T-helper 17 cell (primary cell): ENCODE results near the gene MTA3. TPM values are rescaled to one million over a fixed set of nuclear protein-coding genes. Genes with fewer than 3 reads are reported as not detected.

ENCODE experiments used
- ATAC-seq: fragments of 150-1000 bp; cut with Tn5 transposase; 2 replicates; pipeline ENCODE4 v1.10.0; 2021; ENCODE audit warnings: mild to moderate bottlenecking, moderate library complexity
- DNase-seq, 3 donors: peaks; one replicate each; pipeline versions ENCODE4 v3.0.0 to v3.0.0-alpha.2; 2020 to 2021
- H3K9me3 ChIP-seq: one replicate; pipeline ENCODE4 v1.7.0; 2013; ENCODE audit warnings: low read length, mild to moderate bottlenecking; ENCODE audit not compliant: control insufficient read depth, poor library complexity, severe bottlenecking
- H3K27ac Mint-ChIP-seq: one replicate; pipeline ENCODE4 v1.8.0; 2022; ENCODE audit warnings: mild to moderate bottlenecking, moderate library complexity, mixed read lengths
- H3K27me3 Mint-ChIP-seq: one replicate; pipeline ENCODE4 v1.8.0; 2022; ENCODE audit warnings: mixed read lengths
- H3K36me3 Mint-ChIP-seq: one replicate; pipeline ENCODE4 v1.8.0; 2022; ENCODE audit warnings: low read depth, mixed read lengths
- H3K4me1 Mint-ChIP-seq: one replicate; pipeline ENCODE4 v1.8.0; 2022; ENCODE audit warnings: mild to moderate bottlenecking, mixed read lengths
- H3K4me3 Mint-ChIP-seq: one replicate; pipeline ENCODE4 v1.8.0; 2022; ENCODE audit warnings: mild to moderate bottlenecking, moderate library complexity, mixed read lengths
- total RNA-seq, 4 donors: library from RNA in 2 of 4; stranded (reverse) in 2 of 4; gene quantifications; one replicate each; pipeline ENCODE4 v1.2.3 and lab custom pipeline; 2022 to 2026

MTA3 gene
- total RNA-seq, 2 donors from 2014 or later: 19.0 to 25.2 TPM

DNA sequence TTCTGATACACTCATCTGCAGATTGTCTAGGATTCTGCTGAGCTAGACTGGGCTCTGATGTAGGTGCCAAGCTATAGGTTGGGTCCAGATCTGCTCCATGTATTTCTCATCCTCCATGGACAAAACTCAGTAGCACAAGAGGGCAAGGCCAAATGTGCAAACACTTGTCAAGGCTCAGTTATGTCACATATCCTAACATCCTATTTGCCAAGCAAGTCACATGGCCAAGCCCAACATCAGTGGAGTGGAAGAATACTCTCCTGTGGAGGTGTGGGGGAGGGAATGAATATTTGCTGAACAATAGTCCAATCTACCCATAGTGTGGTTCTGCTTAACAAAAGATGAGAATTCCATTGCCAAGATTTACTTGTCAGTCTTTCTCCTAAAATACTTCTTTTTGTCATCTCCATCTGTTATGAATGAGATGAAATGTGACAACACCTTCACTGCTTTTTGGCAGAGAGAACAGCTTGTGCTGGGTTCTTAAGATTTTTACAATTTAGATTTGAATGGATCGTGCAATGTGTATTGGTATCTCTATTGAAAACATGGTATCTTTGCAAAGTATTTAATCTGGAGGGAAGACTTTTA lies 105.7 kb downstream of the MTA3 start:
- H3K4me3 Mint-ChIP-seq: no peak overlapping the region
- H3K36me3 Mint-ChIP-seq: peaks cover 4% of the 10 kb centered on the region
- no peaks in the 10 kb centered on the region for H3K27me3 Mint-ChIP-seq
- no peak for DNase-seq
- H3K27ac Mint-ChIP-seq: no peak overlapping the region
- peaks cover 11% of the 10 kb centered on the region for H3K4me1 Mint-ChIP-seq
- ATAC-seq: no peak
- H3K9me3 ChIP-seq: no peaks in the 10 kb centered on the region

DNA sequence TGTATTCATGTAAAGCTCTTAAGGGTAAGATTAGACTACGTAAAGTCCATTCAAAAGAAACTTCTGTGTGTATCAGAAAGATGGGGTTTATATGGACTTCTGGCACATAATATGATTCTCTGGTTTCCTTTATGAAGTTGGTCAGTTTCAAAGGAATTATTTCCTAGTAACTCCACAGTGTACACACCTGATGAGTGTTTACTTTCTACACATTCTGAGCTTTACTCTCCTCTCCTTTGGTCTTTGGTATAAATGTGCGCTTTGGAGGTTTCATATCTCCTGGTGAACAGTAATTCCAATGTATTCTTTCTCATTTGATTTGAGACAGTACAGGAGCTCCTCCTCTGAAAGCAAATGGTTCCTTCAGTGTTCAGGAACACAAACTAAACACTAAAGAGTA lies 107.4 kb downstream of the MTA3 start:
- peaks cover 4% of the 10 kb centered on the region for H3K36me3 Mint-ChIP-seq
- no peak for ATAC-seq

DNA sequence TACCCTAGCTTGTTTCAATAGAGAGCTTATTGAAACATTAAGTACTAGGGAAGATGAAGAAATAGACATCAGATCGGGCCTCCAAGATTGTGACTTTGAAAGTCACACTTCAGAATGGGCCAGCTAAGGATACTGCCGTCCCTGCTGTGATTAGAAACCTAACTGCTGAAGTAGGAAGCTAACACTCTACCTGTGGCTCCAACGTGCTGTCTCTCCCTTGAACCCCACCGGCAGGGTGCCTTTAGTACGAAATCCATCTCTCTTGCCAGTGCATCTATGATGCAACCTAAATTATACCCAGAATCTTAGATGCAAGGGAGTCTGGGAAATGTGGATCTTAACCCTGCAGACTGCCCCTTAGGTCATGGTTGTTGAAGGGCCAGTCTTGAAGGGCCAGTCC lies 116.9 kb downstream of the MTA3 start:
- ATAC-seq (no peak), DNase-seq (no peak)
- H3K4me1 Mint-ChIP-seq: peaks cover 5% of the 10 kb centered on the region
- H3K36me3 Mint-ChIP-seq: peaks cover 2% of the 10 kb centered on the region
- H3K27ac Mint-ChIP-seq: no peak overlapping the region
- H3K4me3 Mint-ChIP-seq: no peak overlapping the region
- H3K9me3 ChIP-seq: no peaks in the 10 kb centered on the region
- H3K27me3 Mint-ChIP-seq: no peaks in the 10 kb centered on the region

More for the DNA sequence above, 107.4 kb downstream of the MTA3 start:
- Mint-ChIP-seq H3K27ac (no peak overlapping the region), H3K4me3 (no peak overlapping the region), H3K27me3 (no peaks in the 10 kb centered on the region), H3K4me1 (peaks cover 6% of the 10 kb centered on the region)
- DNase-seq: no peak
- H3K9me3 ChIP-seq: no peaks in the 10 kb centered on the region

DNA sequence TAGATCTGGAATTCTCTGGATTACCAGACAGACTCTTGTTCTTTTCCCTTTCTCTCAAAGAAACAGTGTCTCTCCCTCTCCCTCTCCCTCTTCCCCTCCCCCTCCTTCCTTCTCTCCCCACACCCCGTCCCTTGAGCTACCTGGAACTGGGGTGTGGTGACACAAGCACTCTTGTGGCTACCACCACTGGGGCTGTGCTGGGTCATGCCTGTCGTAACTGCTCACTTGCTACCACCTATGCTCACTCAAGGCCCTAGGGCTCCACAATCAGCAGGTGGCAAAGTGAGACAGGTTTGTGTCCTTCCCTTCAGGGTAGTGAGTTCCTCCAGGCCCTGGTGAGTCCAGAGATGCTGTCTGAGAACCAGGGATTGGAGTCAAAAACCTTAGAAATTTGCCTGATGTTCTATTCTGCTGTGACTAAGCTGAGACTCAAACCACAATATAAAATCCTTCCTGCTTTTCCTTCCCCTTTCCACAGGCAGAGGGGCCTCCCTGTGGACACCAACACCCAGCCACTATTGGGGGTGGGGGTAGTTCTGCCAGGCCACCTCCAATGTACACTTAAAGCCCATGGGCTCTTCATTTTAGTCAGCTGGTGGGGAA lies 124.7 kb downstream of the MTA3 start:
- Mint-ChIP-seq H3K27me3 (no peaks in the 10 kb centered on the region), H3K4me1 (peaks cover 4% of the 10 kb centered on the region), H3K36me3 (no peaks in the 10 kb centered on the region), H3K4me3 (no peak overlapping the region), H3K27ac (no peak overlapping the region)
- DNase-seq (no peak), ATAC-seq (no peak)
- H3K9me3 ChIP-seq: no peaks in the 10 kb centered on the region

DNA sequence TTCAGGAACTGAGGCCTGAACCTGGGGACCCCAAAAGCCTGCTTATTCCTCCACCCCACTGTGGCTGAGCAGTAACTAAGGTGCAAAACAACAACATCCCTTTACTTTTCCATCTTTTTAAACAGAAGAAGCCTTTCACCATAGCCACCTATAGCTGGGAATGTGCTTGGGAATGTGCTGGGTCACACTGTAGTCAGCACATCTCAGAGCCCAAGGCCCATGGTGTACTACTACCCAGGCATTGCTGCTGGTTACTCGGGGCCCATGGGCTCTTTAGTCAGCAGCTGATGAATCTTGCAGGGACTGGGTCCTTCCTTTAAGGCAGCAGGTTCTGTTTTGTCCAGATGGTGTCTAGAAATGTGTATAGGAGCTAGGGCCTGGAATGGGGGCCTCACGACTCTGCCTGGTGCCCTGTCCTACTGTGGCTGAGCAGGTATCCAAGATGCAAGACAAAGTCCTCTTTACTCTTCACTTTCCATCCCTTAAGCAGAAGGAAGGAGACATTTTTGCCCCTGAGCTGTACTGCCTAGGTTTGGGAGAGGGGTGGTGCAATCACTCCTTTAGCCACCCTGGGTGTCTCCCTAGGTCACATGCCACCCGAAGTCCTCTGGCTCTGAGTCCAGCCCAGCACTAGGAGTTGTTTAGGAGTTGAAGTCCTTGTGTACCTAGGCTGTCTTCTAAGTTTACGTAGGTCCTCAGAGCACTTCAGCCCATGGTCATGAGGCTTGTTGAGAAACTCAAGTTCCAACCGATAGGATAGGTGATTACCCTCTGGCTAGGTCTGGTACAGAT lies 125.5 kb downstream of the MTA3 start:
- no peak overlapping the region for H3K4me3 Mint-ChIP-seq
- H3K9me3 ChIP-seq: no peaks in the 10 kb centered on the region
- no peaks in the 10 kb centered on the region for H3K27me3 Mint-ChIP-seq
- no peak overlapping the region for H3K27ac Mint-ChIP-seq
- peaks cover 4% of the 10 kb centered on the region for H3K4me1 Mint-ChIP-seq
- ATAC-seq (no peak), DNase-seq (no peak)
- no peaks in the 10 kb centered on the region for H3K36me3 Mint-ChIP-seq

DNA sequence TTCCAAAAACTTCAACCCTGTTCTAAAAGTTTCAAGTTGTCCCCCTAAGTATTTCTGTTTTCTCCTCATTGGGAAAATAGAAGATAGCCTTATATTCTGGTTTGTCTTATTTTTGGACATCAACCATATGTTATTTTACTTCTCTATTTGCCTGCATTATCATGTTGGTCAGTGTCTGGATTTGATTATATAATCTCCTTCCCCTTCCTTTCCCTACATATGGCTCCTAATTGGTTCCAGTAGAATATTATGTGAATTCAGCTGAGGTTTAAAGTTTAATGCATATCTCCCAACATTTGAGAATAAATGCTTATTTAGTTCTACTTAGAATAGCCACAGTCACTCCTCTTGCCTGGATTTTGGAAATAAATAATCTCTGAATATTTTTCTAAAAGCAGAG lies 128.6 kb downstream of the MTA3 start:
- ATAC-seq: no peak
- Mint-ChIP-seq H3K4me3 (no peak overlapping the region), H3K4me1 (peaks cover 7% of the 10 kb centered on the region), H3K27ac (no peak overlapping the region), H3K36me3 (peaks cover 8% of the 10 kb centered on the region), H3K27me3 (no peaks in the 10 kb centered on the region)
- H3K9me3 ChIP-seq: no peaks in the 10 kb centered on the region
- DNase-seq: no peak

DNA sequence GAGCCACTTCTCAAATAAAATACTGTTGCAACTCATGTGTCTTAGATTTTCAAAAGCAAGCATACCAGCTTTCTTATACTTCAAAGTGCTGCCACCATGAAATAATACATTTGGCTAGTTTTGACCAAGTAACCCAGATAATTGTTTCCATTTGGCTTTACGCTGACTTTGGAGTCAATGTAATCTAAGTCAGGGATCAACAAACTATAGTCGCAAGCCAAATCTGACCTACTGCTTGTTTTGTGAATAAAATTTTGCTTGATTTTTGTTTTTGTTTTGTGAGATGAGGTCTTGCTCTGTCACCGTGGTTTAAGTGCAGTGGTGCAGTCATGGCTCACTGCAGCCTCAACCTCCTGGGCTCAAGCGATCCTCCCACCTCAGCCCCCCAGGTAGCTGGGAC lies 130.5 kb downstream of the MTA3 start:
- H3K27me3 Mint-ChIP-seq: no peaks in the 10 kb centered on the region
- no peaks in the 10 kb centered on the region for H3K9me3 ChIP-seq
- H3K27ac Mint-ChIP-seq: no peak overlapping the region
- H3K4me3 Mint-ChIP-seq: no peak overlapping the region
- DNase-seq (no peak), ATAC-seq (no peak)
- H3K36me3 Mint-ChIP-seq: peaks cover 8% of the 10 kb centered on the region
- peaks cover 5% of the 10 kb centered on the region for H3K4me1 Mint-ChIP-seq

DNA sequence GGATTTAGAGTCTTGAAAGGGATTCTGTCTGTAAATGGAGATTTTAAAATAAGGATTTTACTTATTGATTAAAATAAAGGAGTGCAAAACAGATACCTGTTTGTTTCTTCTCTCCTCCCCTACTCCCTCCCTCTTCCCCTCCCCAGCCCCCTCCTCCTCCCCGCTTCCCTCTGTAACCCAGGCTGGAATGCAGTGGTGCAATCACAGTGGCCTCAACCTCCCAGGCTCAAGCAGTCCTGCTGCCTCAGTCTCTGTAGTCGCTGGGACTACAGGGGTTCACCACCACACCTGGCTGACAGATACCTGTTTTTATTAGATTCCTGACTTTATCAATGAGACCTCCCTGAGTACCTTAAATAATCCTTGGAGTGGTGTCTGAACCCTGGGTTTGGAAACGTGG lies 138.4 kb downstream of the MTA3 start:
- ATAC-seq (no peak), DNase-seq (no peak)
- Mint-ChIP-seq H3K4me1 (no peaks in the 10 kb centered on the region), H3K27me3 (no peaks in the 10 kb centered on the region), H3K36me3 (peaks cover 2% of the 10 kb centered on the region), H3K4me3 (no peak overlapping the region), H3K27ac (no peak overlapping the region)
- no peaks in the 10 kb centered on the region for H3K9me3 ChIP-seq

DNA sequence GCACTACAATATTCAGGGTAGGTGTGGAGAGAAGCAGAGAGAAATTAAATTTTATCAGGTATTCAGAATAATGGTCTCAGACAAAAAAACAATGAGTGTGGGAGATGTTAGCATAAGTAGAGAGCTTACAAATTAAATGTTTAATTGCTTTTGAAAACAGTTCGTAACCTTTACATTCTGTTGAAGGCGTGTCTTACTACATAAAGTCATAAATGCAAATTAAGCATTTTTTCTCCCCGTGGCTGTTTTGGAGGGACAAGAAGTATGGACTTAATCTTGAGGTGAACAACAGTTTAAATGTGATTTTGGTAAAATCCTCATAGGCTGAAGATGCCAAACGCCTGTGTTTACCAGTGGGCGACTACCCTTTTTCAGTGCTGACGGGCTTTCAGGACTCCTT lies 139.7 kb downstream of the MTA3 start:
- Mint-ChIP-seq H3K4me3 (no peak overlapping the region), H3K27me3 (no peaks in the 10 kb centered on the region), H3K4me1 (no peaks in the 10 kb centered on the region), H3K27ac (no peak overlapping the region), H3K36me3 (peaks cover 2% of the 10 kb centered on the region)
- no peaks in the 10 kb centered on the region for H3K9me3 ChIP-seq
- DNase-seq (no peak), ATAC-seq (no peak)

DNA sequence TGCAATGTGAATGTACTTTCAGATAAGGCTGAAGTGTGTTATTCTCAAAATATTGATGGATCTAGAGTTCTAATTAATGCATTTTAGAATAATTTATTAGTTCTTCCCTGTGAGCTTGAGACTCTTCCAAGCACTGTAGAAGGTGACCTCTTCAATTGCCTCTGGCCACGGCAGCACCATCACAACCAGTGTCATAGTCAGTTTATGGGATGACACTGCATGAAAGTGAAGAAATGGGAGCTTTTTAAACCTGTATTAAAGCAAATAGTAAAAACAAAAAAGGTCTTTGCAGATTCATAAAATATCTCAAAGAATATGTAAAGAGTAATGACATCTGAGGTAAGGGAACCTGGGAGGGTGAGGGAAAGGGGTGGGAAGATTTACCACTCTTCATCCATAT lies 143.5 kb downstream of the MTA3 start:
- H3K9me3 ChIP-seq: no peaks in the 10 kb centered on the region
- Mint-ChIP-seq H3K27me3 (no peaks in the 10 kb centered on the region), H3K36me3 (peaks cover 2% of the 10 kb centered on the region), H3K4me3 (no peak overlapping the region), H3K4me1 (peaks cover 3% of the 10 kb centered on the region), H3K27ac (no peak overlapping the region)
- no peak for DNase-seq
- no peak for ATAC-seq

DNA sequence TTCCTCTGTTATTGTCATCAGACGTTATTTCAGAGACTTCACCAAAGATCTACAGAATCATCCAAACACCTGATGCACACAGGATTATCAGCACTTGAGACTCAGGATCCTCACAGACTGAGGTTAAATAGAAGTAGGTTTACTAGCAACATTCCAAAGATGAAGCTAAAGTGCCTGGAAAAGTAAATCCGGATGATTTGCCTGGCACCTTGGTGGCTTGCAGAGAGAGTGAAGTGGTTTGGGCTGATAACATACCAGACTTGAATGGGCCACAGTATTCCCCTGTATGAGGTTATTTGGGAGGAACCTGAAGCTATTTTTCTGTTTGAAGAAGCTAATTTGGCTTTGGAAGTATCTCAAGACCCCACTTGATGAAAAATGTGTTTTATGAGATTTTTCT lies 144.5 kb downstream of the MTA3 start:
- H3K27ac Mint-ChIP-seq: no peak overlapping the region
- H3K27me3 Mint-ChIP-seq: no peaks in the 10 kb centered on the region
- H3K9me3 ChIP-seq: no peaks in the 10 kb centered on the region
- H3K36me3 Mint-ChIP-seq: peaks cover 2% of the 10 kb centered on the region
- ATAC-seq (no peak), DNase-seq (no peak)
- peaks cover 3% of the 10 kb centered on the region for H3K4me1 Mint-ChIP-seq
- H3K4me3 Mint-ChIP-seq: no peak overlapping the region

DNA sequence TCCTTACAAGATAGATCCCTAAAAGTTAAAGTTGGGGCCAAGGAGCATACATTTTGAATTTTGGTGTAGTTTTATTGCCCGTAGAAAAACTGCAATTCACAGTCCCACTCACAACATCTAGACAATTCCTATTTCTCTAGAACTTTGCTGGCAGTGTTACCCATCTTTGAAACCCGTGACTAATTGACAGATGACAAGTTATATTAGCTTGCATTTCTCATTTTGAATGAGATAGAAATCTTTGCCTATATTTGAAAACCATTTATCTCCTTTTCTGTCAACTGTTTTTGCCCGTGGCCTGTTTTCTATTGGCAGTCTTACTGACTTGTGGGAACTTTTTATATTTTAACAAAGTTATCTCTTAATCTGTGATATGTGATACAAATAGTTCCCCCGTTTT lies 145.5 kb downstream of the MTA3 start:
- no peak overlapping the region for H3K27ac Mint-ChIP-seq
- peaks cover 2% of the 10 kb centered on the region for H3K36me3 Mint-ChIP-seq
- ATAC-seq (no peak), DNase-seq (no peak)
- no peak overlapping the region for H3K4me3 Mint-ChIP-seq
- H3K27me3 Mint-ChIP-seq: no peaks in the 10 kb centered on the region
- H3K9me3 ChIP-seq: no peaks in the 10 kb centered on the region
- peaks cover 3% of the 10 kb centered on the region for H3K4me1 Mint-ChIP-seq

DNA sequence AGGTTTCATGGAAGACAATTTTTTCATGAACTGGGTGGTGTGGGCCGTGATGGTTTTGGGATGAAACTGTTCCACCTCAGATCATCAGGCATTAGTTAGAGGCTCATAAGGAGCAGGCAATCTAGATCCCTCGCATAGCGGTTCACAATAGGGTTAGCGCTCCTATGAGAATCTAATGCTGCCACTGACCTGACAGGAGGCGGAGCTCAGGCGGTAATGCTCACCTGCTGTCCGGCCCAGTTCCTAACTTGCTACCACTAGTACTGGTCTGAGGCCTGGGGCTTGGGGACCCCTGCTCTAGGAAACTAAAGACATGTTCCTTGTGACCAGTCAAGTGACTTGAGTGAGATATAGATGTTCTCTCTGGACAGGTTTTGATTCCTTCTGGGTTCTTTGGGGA lies 146.3 kb downstream of the MTA3 start:
- Mint-ChIP-seq H3K27me3 (no peaks in the 10 kb centered on the region), H3K27ac (no peak overlapping the region), H3K36me3 (no peaks in the 10 kb centered on the region), H3K4me3 (no peak overlapping the region), H3K4me1 (peaks cover 3% of the 10 kb centered on the region)
- no peak for ATAC-seq
- DNase-seq: no peak
- H3K9me3 ChIP-seq: no peaks in the 10 kb centered on the region

DNA sequence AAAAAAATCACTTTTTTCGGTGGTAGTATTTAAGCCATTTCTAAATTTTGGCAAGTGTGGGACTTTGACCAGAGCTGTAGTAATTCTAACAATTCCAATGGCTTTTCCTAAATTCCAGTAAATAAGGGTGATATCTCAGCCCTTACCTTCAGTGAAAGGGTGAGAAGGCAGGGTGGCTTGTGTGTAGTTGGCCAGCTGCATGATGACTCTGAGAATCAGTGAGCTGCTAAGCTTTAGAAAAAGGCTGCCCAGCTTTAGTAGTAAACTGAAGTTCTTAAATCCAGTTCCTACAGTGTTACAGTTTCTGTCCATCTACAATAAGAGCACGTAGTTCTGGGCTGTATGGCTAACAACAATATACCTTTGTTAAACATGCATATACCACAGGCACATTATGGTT lies 153.5 kb downstream of the MTA3 start:
- DNase-seq: no peak

More for the DNA sequence above, 153.5 kb downstream of the MTA3 start:
- Mint-ChIP-seq H3K4me3 (no peak overlapping the region), H3K27ac (no peak overlapping the region), H3K27me3 (no peaks in the 10 kb centered on the region), H3K36me3 (no peaks in the 10 kb centered on the region), H3K4me1 (no peaks in the 10 kb centered on the region)
- no peak for ATAC-seq
- H3K9me3 ChIP-seq: no peaks in the 10 kb centered on the region
